K562 (cell line): ENCODE data around the gene STOML3. TPM values are rescaled to one million over a fixed set of nuclear protein-coding genes. Genes with fewer than 3 reads are reported as not detected.

Experiments
- BDP1 ChIP-seq: IDR thresholded peaks from 3 replicates; pipeline ENCODE4 v1.6.1; 2011; ENCODE audit not compliant: insufficient read length, insufficient read depth
- BHLHE40 ChIP-seq: IDR thresholded peaks from 2 replicates; pipeline ENCODE4 v1.6.1; 2011; ENCODE audit warnings: low read length, improper control_type of control experiment
- BRF1 ChIP-seq: IDR thresholded peaks from 3 replicates; pipeline ENCODE4 v1.6.1; 2011; ENCODE audit warnings: borderline replicate concordance, mild to moderate bottlenecking; ENCODE audit not compliant: insufficient read length; ENCODE audit errors: extremely low read depth
- CBX5 ChIP-seq: IDR thresholded peaks from 2 replicates; pipeline ENCODE4 v1.6.1; 2014; ENCODE audit warnings: low read depth, borderline replicate concordance
- CREB1 ChIP-seq, 2 experiments: sonication (generic) in 1 of 2; formaldehyde crosslinking in 1 of 2; IDR thresholded peaks; 2 replicates each; pipeline versions ENCODE4 v1.6.1 to v1.8.0; 2012 to 2022; ENCODE audit warnings: inconsistent platforms in 1 of 2, mild to moderate bottlenecking in 1 of 2, missing genetic modification reagents in 1 of 2, moderate library complexity in 1 of 2
- CXXC5 ChIP-seq: fragments of 250-450 bp; sonication (Bioruptor Pico); IDR thresholded peaks from 2 replicates; pipeline ENCODE4 v1.8.0; 2022; ENCODE audit warnings: inconsistent platforms, mild to moderate bottlenecking, moderate library complexity
- EGR1 ChIP-seq: fragments of 450-650 bp; conservative IDR thresholded peaks from 2 replicates; pipeline ENCODE4 v1.6.1; 2017; ENCODE audit warnings: mild to moderate bottlenecking
- FOXP4 ChIP-seq: sonication (generic); formaldehyde crosslinking; IDR thresholded peaks from 2 replicates; pipeline ENCODE4 v1.8.0; 2022; ENCODE audit warnings: mild to moderate bottlenecking, missing genetic modification reagents, borderline replicate concordance
- GTF2E2 ChIP-seq: fragments of 200-800 bp; sonication (Bioruptor generic); IDR thresholded peaks from 2 replicates; pipeline ENCODE4 v1.6.1; 2016; ENCODE audit warnings: missing genetic modification characterization, missing compliant biosample characterization
- ID3 ChIP-seq, 2 experiments: fragments of 250-450 bp in 1 of 2; fragments of 450-650 bp in 1 of 2; sonication (Bioruptor Pico) in 1 of 2; IDR thresholded peaks; 2 replicates each; pipeline versions ENCODE4 v1.6.1 to v1.8.0; 2016 to 2021; ENCODE audit warnings: mild to moderate bottlenecking in 2 of 2, moderate library complexity in 2 of 2, missing compliant biosample characterization in 1 of 2, missing genetic modification characterization in 1 of 2
- IFI16 ChIP-seq: fragments of 250-450 bp; sonication (Bioruptor Pico); IDR thresholded peaks from 2 replicates; pipeline ENCODE4 v2.1.2; 2022; ENCODE audit warnings: mild to moderate bottlenecking, inconsistent platforms
- KAT2B ChIP-seq: IDR thresholded peaks from one replicate; pipeline ENCODE4 v1.6.1; 2012; ENCODE audit warnings: low read depth, mild to moderate bottlenecking, control low read depth, inconsistent platforms, low read length, moderate library complexity
- MEF2A ChIP-seq: IDR thresholded peaks from 2 replicates; pipeline ENCODE4 v1.6.1; 2011; ENCODE audit warnings: low read depth, mild to moderate bottlenecking, low read length, moderate library complexity; ENCODE audit not compliant: control insufficient read depth
- MIER1 ChIP-seq: fragments of 450-650 bp; IDR thresholded peaks from 2 replicates; pipeline ENCODE4 v1.6.1; 2016; ENCODE audit warnings: antibody characterized with exemption, mild to moderate bottlenecking, low read depth
- MXI1 ChIP-seq: IDR thresholded peaks from 2 replicates; pipeline ENCODE4 v1.6.1; 2011; ENCODE audit warnings: low read depth, mild to moderate bottlenecking, improper control_type of control experiment, low read length
- NEUROD1 ChIP-seq: fragments of 150-350 bp; IDR thresholded peaks from 2 replicates; pipeline ENCODE4 v1.6.1; 2014; ENCODE audit warnings: borderline replicate concordance, low read length, low read depth; ENCODE audit not compliant: partially characterized antibody
- PHF21A ChIP-seq: fragments of 450-650 bp; IDR thresholded peaks from 2 replicates; pipeline ENCODE4 v1.6.1; 2017; ENCODE audit warnings: low read depth, borderline replicate concordance
- POLR2B ChIP-seq: fragments of 450-650 bp; IDR thresholded peaks from 2 replicates; pipeline ENCODE4 v1.6.1; 2018; ENCODE audit warnings: low read depth; ENCODE audit not compliant: partially characterized antibody
- RB1 ChIP-seq: fragments of 450-650 bp; IDR thresholded peaks from 2 replicates; pipeline ENCODE4 v1.6.1; 2017; ENCODE audit warnings: low read depth, mild to moderate bottlenecking
- TAF1 ChIP-seq: IDR thresholded peaks from 2 replicates; pipeline ENCODE4 v1.6.1; 2011; ENCODE audit warnings: mild to moderate bottlenecking, low read length, moderate library complexity; ENCODE audit not compliant: insufficient read depth, control insufficient read depth, severe bottlenecking; ENCODE audit errors: extremely low read depth
- TSC22D4 ChIP-seq: fragments of 450-650 bp; IDR thresholded peaks from 2 replicates; pipeline ENCODE4 v1.6.1; 2016; ENCODE audit warnings: missing genetic modification characterization, missing biosample characterization, control low read depth
- ZBTB33 ChIP-seq: sonication (generic); formaldehyde crosslinking; IDR thresholded peaks from 2 replicates; pipeline ENCODE4 v1.8.1; 2023; ENCODE audit warnings: mild to moderate bottlenecking, missing genetic modification reagents
- ZNF3 ChIP-seq: fragments of 250-450 bp; sonication (Bioruptor Pico); IDR thresholded peaks from 2 replicates; pipeline ENCODE4 v1.5.0; 2021; ENCODE audit warnings: mild to moderate bottlenecking, moderate library complexity
- ZNF444 ChIP-seq: fragments of 250-450 bp; sonication (Bioruptor Pico); IDR thresholded peaks from 2 replicates; pipeline ENCODE4 v1.4.0; 2020; ENCODE audit warnings: mild to moderate bottlenecking, moderate library complexity
- ZNF583 ChIP-seq: fragments of 250-450 bp; sonication (Bioruptor Pico); IDR thresholded peaks from 2 replicates; pipeline ENCODE4 v1.4.0; 2020
- polyA plus RNA-seq, 8 experiments: library from polyadenylated mRNA; depleted of rRNA in 4 of 8; stranded (reverse) in 5 of 8; unstranded in 3 of 8; fragments of >200 nt; fragmentation: Nextera tagmentation in 2 of 8; fragmentation: Illumina TruSeq in 1 of 8; extraction: Ambion mirVana in 2 of 8; extraction: Trizol in 1 of 8; gene quantifications; 2 replicates each; pipeline versions ENCODE4 v1.2.1 to v1.2.3, GENCODE V29; 2011 to 2014; ENCODE audit warnings: inconsistent platforms in 1 of 8, missing spikeins in 1 of 8
- total RNA-seq, 7 experiments: library from RNA; depleted of rRNA in 6 of 7; stranded (reverse); fragments of >200 nt in 6 of 7; fragmentation: Illumina TruSeq in 2 of 7; extraction: Trizol in 2 of 7; gene quantifications; 2 replicates each; pipeline versions ENCODE4 v1.2.1 to v1.2.3, GENCODE V29; 2011 to 2021; ENCODE audit warnings: low replicate concordance in 1 of 7
- TF ChIP-seq, protein P1 (sequence below): sonication (generic); formaldehyde crosslinking; IDR thresholded peaks from 2 replicates; pipeline ENCODE4 v1.9.0; 2022; ENCODE audit warnings: mild to moderate bottlenecking, missing genetic modification reagents

The STOML3 gene
- total and polyA plus RNA-seq, 9 of the 15 experiments (the other 6 are each of a cell fraction or from before 2014, with no cell fraction given) = 0.04 TPM; not detected in 8

DNA sequence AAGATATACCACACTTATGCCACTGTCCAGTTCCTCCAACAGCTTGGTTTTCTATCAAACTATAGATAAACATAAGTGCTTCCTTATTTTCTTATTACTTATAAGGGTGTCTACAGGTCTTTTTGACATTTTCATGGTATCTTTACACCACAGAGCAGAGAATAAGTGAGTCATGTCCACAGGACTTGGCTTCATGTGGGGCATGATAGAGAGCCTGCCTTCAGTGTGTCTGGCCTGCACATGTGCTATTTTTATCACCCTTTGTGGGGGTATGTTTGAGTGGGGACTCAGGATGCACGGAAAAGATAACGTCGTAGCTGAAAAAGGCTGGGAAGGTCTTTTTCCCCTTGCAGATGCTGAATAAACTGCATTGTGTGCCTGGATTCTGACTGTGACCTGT is 8.1 kb upstream of the STOML3 start (continued):
- TF ChIP-seq PHF21A (no peak), NEUROD1 (no peak), ID3 (CRISPR knock-in tag; IDR thresholded peaks at IDR 0.05) (no peak), ID3 (tag; IDR thresholded peaks at IDR 0.05) (peak; percentile 73; the same call in 1 of the 2 replicates), IFI16 (CRISPR knock-in tag) (no peak), EGR1 (no peak), CXXC5 (CRISPR knock-in tag) (peak; percentile 14; the same call in 1 of the 2 replicates), TAF1 (peak; percentile 34), MEF2A (peak; percentile 97), BDP1 (no peak), BHLHE40 (peak; percentile 76), RB1 (no peak), TSC22D4 (tag) (no peak), FOXP4 (CRISPR knock-in tag) (no peak), KAT2B (no peak), ZBTB33 (CRISPR knock-in tag) (no peak), POLR2B (no peak), MXI1 (no peak), ZNF583 (no peak), CREB1 (IDR thresholded peaks at IDR 0.05) (peak; percentile 50; the same call in 1 of the 2 replicates), CREB1 (CRISPR knock-in tag; IDR thresholded peaks at IDR 0.05) (no peak), BRF1 (no peak), GTF2E2 (tag) (no peak), CBX5 (0 out of 2 replicates have a peak, but pooled peaks have one; percentile 9), ZNF3 (no peak), ZNF444 (no peak), MIER1 (no peak)
- TF ChIP-seq, protein P1, sequence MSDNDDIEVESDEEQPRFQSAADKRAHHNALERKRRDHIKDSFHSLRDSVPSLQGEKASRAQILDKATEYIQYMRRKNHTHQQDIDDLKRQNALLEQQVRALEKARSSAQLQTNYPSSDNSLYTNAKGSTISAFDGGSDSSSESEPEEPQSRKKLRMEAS (CRISPR knock-in tag) = peak; percentile 76
